HUES64 (cell line): ENCODE results near the gene CASD1. TPM values are rescaled to one million over a fixed set of nuclear protein-coding genes. Genes with fewer than 3 reads are reported as not detected.

Experiments used
- H3K27ac ChIP-seq: 2 replicates; pipeline ENCODE4 v1.7.0; 2013; ENCODE audit warnings: low read depth, low read length, inconsistent platforms
- H3K27me3 ChIP-seq: 2 replicates; pipeline ENCODE4 v1.6.1; 2013; ENCODE audit warnings: mild to moderate bottlenecking, low read length; ENCODE audit not compliant: insufficient read depth
- H3K36me3 ChIP-seq: 2 replicates; pipeline ENCODE4 v1.6.1; 2013; ENCODE audit warnings: mild to moderate bottlenecking, low read length; ENCODE audit not compliant: insufficient read depth
- H3K4me1 ChIP-seq: 2 replicates; pipeline ENCODE4 v1.6.1; 2013; ENCODE audit warnings: mild to moderate bottlenecking, low read length, moderate library complexity; ENCODE audit not compliant: insufficient read depth
- H3K4me3 ChIP-seq: 2 replicates; pipeline ENCODE4 v1.5.1; 2013; ENCODE audit warnings: mild to moderate bottlenecking, low read length, moderate library complexity
- H3K9ac ChIP-seq: 2 replicates; pipeline ENCODE4 v1.6.1; 2013; ENCODE audit warnings: mild to moderate bottlenecking, low read depth, low read length
- H3K9me3 ChIP-seq: 2 replicates; pipeline ENCODE4 v1.6.1; 2013; ENCODE audit warnings: low read depth, low read length; ENCODE audit not compliant: insufficient read depth
- WGBS: fragments of 150-250, 120-280 bp; methylation state at CpG from one replicate; pipeline ENCODE4 v1.1.7; 2013; ENCODE audit warnings: missing lambda C conversion rate; 5-methylcytosine and 5-hydroxymethylcytosine counted together
- polyA plus RNA-seq, 2 experiments: library from polyadenylated mRNA; stranded (reverse); fragments of 50-300 nt; gene quantifications; one replicate each; pipeline ENCODE4 v1.2.3, GENCODE V29; 2013

The CASD1 gene
- 21.2 TPM for polyA plus RNA-seq (2013, experiment 1 of 2)
- polyA plus RNA-seq (2013, experiment 2 of 2) = 25.4 TPM

DNA sequence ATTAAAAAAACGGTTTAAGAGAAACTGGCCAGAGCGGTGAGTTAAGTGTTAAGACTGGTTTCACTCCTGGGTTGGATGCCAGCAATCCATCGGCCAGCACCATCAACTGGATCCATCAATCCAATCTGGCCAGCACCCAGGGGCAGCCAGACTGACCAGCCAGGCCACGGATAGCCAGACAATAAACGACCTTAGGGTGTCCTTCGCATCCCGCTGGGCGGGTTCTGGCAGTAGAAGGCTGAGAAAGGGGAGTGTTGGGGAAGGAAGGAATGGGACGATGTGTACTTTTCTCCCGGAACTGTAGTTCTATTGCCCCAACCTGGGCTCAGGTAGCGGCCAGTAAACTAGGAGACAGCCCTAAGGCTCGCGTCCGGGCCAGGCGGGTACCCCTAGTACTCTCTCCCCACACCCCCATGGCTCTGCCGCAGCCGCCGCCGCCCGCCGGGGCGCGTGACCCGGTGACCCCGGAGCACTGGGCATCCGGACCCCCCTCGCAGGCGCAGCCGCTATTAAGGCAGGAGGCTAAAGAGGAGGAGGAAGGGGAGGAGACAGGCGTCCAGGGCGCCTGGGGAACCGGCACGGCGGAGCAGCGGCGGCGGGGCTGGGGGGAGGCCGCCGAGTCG is at the start of gene CASD1:
TSS of gene CASD1 (plus strand) at position 546 of the 623 bp plus-strand sequence. CDS start 276 bp downstream, outside the sequence.
- Histone ChIP-seq H3K27ac (peak within 1 kb of the TSS; percentile 88), H3K9ac (peak within 1 kb of the TSS; percentile 99), H3K27me3 (no peaks in the 10 kb centered on the region), H3K9me3 (no peaks in the 10 kb centered on the region), H3K36me3 (no peaks in the 10 kb centered on the region), H3K4me1 (peaks cover 30% of the 10 kb centered on the region), H3K4me3 (peak within 1 kb of the TSS; percentile 81)
- WGBS = 6% methylated on average over 40 of the region's 40 CpGs

DNA sequence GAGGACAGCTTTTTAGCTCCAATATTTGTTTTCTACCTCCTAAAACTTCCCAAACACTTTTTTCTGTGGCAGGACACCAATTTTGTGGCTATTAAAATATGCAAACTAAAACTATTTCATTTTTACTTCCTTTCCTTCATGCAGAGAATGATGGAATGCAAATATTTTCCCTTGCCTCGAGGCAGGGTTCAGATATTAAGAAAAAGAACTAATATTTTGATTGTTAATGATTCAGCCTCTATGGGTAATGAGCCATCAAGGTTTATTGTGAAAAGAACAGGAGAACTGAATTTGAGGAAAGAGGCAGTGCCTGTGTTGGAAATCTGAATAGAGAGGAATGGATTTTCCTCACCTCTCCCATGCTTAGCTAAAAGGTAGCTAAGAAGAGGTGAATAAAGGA is 43.1 kb upstream of the CASD1 start:
- WGBS = 88% methylated on average over 1 of the region's 1 CpG

DNA sequence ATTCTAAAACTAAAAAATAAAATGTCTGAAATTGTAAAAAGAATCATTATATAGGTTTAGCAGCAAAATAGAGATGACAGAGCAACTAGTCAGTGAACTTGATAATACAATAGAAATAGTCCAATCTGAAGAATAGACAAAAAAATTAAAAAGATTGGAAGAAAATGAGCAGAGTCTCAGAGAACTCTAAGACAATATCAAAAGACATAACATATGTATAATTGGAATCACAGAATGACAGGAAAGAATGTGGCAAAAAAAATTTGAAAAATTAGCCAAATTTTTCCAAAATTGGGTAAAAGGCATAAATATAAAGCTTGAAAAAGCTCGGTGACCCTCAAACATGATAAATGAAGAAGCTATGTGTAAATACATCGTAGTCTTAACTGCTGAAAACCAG is 38.0 kb upstream of the CASD1 start:
- no peaks in the 10 kb centered on the region for H3K36me3 ChIP-seq
- 95% methylated on average over 2 of the region's 2 CpGs for WGBS
- H3K27me3 ChIP-seq = no peaks in the 10 kb centered on the region
- H3K27ac ChIP-seq = no peak overlapping the region
- no peaks in the 10 kb centered on the region for H3K4me1 ChIP-seq
- peaks cover 5% of the 10 kb centered on the region; the same call in 1 of the 2 replicates for H3K9me3 ChIP-seq
- H3K9ac ChIP-seq = no peak overlapping the region
- H3K4me3 ChIP-seq = no peak overlapping the region

More for the DNA sequence above, 43.1 kb upstream of the CASD1 start:
- H3K27me3 ChIP-seq = no peaks in the 10 kb centered on the region
- H3K9ac ChIP-seq = no peak overlapping the region
- no peak overlapping the region for H3K4me3 ChIP-seq
- H3K9me3 ChIP-seq = no peaks in the 10 kb centered on the region
- no peaks in the 10 kb centered on the region for H3K4me1 ChIP-seq
- no peak overlapping the region for H3K27ac ChIP-seq
- H3K36me3 ChIP-seq = no peaks in the 10 kb centered on the region

DNA sequence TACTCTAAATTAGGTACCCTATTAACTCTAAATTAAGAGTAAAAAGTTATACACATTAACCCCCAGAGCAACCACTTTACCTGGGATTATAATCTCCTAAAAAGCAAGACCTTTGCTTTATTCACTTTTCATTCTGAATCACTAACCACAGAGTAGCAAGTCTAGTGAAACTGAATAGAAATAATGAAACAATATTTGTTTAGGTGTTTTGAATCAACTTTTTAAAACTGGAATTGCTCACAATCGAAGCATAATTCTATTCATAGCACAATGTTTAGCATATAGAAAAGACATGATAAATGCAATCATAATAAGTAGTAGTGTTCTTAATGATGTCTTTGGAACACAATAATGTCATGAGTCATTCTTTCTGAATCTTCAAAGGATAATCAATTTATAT is 37.0 kb upstream of the CASD1 start:
- WGBS = no CpG with 5 or more reads among the region's 1 CpG
- Histone ChIP-seq H3K27me3 (no peaks in the 10 kb centered on the region), H3K4me1 (no peaks in the 10 kb centered on the region)

DNA sequence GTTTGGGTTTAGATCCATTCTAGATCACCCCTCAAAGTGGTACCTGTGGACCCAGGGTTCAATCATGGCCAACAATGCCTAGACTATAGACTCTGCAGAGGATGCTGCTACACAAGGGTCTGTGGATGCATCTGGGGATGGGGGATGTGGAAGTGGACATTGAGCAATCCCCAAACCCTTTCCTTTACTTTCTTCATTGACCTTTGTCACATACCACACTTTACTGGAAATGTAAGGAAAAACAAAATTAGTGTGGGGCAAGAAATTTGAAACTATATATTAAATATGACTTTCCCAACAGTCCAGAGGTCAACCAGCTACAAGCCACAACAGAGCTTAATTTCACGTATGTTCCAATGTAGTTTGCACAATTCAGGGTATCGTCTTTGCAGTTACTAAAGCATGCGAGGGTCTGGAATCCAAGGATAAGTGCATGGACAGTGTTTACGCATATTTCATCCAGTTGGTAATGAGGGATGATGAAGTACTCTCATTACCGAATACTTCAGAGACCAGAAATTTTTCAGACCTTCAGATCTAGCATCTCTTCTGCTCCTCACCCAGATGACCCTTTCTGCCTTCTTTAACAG is 33.3 kb upstream of the CASD1 start:
- 97% methylated on average over 5 of the region's 5 CpGs for WGBS
- Histone ChIP-seq H3K27ac (no peak overlapping the region), H3K4me3 (no peak overlapping the region), H3K27me3 (no peaks in the 10 kb centered on the region), H3K4me1 (no peaks in the 10 kb centered on the region), H3K9me3 (peaks cover 5% of the 10 kb centered on the region; the same call in 1 of the 2 replicates), H3K36me3 (no peaks in the 10 kb centered on the region), H3K9ac (no peak overlapping the region)

More for the DNA sequence above, 37.0 kb upstream of the CASD1 start:
- H3K27ac ChIP-seq = no peak overlapping the region
- no peak overlapping the region for H3K4me3 ChIP-seq
- H3K9me3 ChIP-seq = peaks cover 5% of the 10 kb centered on the region; the same call in 1 of the 2 replicates
- no peak overlapping the region for H3K9ac ChIP-seq
- no peaks in the 10 kb centered on the region for H3K36me3 ChIP-seq

DNA sequence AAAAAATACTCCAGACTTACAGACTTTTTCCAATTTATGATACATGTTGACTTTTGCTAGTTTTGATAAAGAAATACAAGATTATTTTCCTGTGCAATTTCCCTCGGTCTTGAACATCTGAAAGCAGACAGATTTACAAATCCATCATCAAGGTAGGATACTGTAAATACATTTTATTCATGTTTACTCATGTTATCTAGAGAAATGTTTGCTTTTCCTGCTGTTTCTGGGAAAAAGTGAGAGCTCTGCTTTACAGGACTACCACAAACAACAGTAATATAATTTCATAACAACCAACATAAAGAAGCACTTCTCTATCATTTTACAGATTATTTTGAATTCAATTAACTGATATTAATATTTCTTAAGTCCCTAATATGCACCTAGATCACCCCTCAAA is 31.7 kb upstream of the CASD1 start:
- H3K27me3 ChIP-seq = no peaks in the 10 kb centered on the region
- H3K4me3 ChIP-seq = no peak overlapping the region
- no CpG with 5 or more reads among the region's 1 CpG for WGBS
- no peak overlapping the region for H3K9ac ChIP-seq
- no peak overlapping the region for H3K27ac ChIP-seq
- H3K36me3 ChIP-seq = no peaks in the 10 kb centered on the region
- no peaks in the 10 kb centered on the region for H3K9me3 ChIP-seq
- no peaks in the 10 kb centered on the region for H3K4me1 ChIP-seq

DNA sequence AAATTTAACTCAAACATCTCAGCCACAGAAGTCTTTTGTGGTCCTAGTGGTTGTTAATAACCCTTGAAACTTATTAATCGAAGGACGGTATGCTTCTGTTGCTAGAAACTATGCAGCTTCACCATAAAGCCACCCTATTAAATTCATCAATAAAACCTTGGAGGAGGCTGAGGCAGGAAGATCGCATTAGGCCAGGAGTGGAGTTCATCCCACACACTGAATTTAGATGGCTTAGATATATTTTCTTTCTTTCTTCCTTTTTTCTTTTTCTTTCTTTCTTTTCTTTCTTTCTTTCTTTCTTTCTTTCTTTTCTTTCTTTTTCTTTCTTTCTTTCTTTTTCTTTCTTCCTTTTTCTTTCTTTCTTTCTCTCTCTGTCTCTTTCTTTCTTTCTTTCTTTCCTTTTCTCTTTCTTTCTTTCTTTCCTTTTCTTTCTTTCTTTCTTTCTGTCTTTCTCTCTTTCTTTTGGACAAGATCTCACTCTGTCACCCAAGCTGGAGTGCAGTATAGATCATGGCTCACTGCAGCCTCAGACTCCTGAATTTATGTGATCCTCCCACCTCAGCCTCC is 30.9 kb upstream of the CASD1 start:
- 94% methylated on average over 3 of the region's 3 CpGs for WGBS
- Histone ChIP-seq H3K36me3 (no peaks in the 10 kb centered on the region), H3K9ac (no peak overlapping the region), H3K4me1 (no peaks in the 10 kb centered on the region), H3K9me3 (no peaks in the 10 kb centered on the region), H3K27ac (no peak overlapping the region), H3K4me3 (no peak overlapping the region), H3K27me3 (no peaks in the 10 kb centered on the region)

DNA sequence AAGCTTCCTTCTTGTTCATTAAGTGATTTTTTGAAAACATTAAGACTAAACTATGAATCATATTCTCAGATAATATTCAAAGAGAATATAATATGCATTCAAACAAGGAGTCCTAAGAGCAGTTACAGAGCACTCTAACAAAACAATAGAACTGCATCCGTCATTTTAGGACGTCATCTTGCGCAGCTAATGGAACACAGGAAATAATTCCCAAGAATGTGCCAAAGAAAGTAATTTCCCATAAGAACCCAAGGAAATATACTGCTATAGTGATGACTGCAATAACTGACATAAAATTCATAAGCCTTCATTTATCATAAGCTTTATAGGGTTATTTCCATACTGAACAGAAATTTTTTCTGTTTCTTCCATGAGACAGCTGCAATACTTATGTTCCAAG is 28.3 kb upstream of the CASD1 start:
- WGBS = 94% methylated on average over 3 of the region's 3 CpGs
- Histone ChIP-seq H3K27me3 (no peaks in the 10 kb centered on the region), H3K27ac (no peak overlapping the region), H3K4me3 (no peak overlapping the region), H3K4me1 (no peaks in the 10 kb centered on the region), H3K9me3 (no peaks in the 10 kb centered on the region), H3K36me3 (no peaks in the 10 kb centered on the region), H3K9ac (no peak overlapping the region)

DNA sequence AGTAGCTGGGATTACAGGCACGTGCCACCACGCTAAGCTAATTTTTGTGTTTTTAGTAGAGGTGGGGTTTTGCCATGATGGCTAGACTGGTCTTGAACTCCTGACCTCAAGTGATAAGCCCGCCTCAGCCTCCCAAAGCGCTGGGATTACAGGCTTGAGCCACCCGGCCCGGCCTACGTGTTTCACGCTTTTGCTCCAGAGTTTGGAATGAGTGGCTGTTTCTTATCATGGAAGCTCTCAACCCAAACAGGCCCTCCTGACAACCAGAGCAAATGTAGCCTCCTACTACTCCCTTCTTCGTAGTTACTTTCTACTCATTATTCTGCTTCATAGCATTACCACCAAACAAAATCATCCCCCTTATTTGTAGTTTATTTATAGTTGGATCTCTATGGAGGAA is 26.8 kb upstream of the CASD1 start:
- no peaks in the 10 kb centered on the region for H3K36me3 ChIP-seq

DNA sequence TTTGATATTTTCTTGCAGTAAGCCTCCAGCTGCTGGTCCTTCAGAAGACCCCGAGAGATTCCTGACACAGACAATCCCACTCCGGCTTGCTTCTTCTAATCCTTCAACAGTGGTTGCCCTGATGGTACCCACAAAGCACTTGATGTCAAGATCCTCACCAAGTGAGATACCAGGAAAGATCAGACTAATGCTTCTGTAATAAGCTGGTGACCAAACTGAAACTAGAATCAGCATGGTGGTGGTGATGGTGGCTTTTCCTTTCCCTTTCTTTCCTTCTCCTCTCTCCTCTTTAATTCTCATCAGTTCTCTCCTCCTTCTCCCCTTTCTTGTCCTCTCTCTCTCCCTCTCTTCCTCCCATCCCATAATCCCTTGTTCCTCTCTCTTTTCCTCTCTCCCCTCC is 25.8 kb upstream of the CASD1 start:
- no peak overlapping the region for H3K27ac ChIP-seq
- no peak overlapping the region for H3K9ac ChIP-seq
- H3K36me3 ChIP-seq = no peaks in the 10 kb centered on the region
- no peak overlapping the region for H3K4me3 ChIP-seq
- no peaks in the 10 kb centered on the region for H3K9me3 ChIP-seq
- H3K4me1 ChIP-seq = no peaks in the 10 kb centered on the region
- 96% methylated on average over 2 of the region's 2 CpGs for WGBS
- no peaks in the 10 kb centered on the region for H3K27me3 ChIP-seq

More for the DNA sequence above, 26.8 kb upstream of the CASD1 start:
- WGBS = 94% methylated on average over 9 of the region's 9 CpGs
- Histone ChIP-seq H3K4me1 (no peaks in the 10 kb centered on the region), H3K27ac (no peak overlapping the region), H3K27me3 (no peaks in the 10 kb centered on the region), H3K9ac (no peak overlapping the region), H3K9me3 (no peaks in the 10 kb centered on the region), H3K4me3 (no peak overlapping the region)

DNA sequence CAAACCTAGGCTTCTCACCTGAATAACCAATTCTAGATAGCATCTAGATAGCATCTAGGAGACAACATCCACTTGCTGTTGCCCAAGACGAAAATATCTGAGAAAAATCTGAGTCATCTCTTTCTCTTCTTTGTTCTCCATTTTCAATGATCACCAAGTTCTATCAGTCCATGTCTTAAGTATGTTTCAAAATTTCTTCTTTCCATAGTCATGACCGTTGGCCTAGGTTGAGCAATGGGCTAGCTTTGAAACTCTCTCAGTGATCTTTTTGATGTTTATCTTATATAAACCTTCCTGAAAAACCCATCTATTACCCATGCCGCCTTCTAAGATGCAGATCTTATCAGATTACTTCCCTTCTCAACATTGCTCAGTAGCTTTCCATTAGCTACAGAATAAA is 23.4 kb upstream of the CASD1 start:
- H3K27ac ChIP-seq = no peak overlapping the region
- H3K9me3 ChIP-seq = no peaks in the 10 kb centered on the region
- no peaks in the 10 kb centered on the region for H3K4me1 ChIP-seq
- 94% methylated on average over 3 of the region's 3 CpGs for WGBS
- H3K36me3 ChIP-seq = no peaks in the 10 kb centered on the region
- no peak overlapping the region for H3K4me3 ChIP-seq
- H3K9ac ChIP-seq = no peak overlapping the region
- H3K27me3 ChIP-seq = no peaks in the 10 kb centered on the region
